Activated CD4-positive, CD25-positive, alpha-beta regulatory T cell treated with anti-CD3 and anti-CD28 coated beads, Interleukin-2, amount 50 U/mL, for 16 hours (primary cell): ENCODE results near the gene CSF1.

Experiments
- DNase-seq: peaks from one replicate; pipeline ENCODE4 v3.0.0-alpha.2; 2020; ENCODE audit warnings: low read depth, low spot score

Gene CSF1

GRCh38 chr1:109977657-109978378, 67.2 kb downstream of the CSF1 start:
- DNase-seq, result no peak

GRCh38 chr1:109978761-109979488, 68.3 kb downstream of the CSF1 start:
- no peak for DNase-seq

GRCh38 chr1:109979489-109980091, 68.9 kb downstream of the CSF1 start:
- no peak for DNase-seq
